Chondrocyte (in vitro differentiated cells): ENCODE results near the gene DPY19L1. TPM values are rescaled to one million over a fixed set of nuclear protein-coding genes. Genes with fewer than 3 reads are reported as not detected.

Source experiments
- DNase-seq: peaks from one replicate; pipeline ENCODE4 v3.0.0; 2021; ENCODE audit warnings: mixed read lengths, low spot score
- H3K27ac Mint-ChIP-seq: one replicate; pipeline ENCODE4 v1.8.0; 2021; ENCODE audit warnings: mild to moderate bottlenecking, moderate library complexity, mixed read lengths; ENCODE audit not compliant: unreplicated experiment
- H3K27me3 Mint-ChIP-seq: 2 replicates; pipeline ENCODE4 v1.8.0; 2021; ENCODE audit warnings: low read depth, mixed read lengths
- H3K36me3 Mint-ChIP-seq: 2 replicates; pipeline ENCODE4 v1.8.0; 2021; ENCODE audit warnings: low read depth, mixed read lengths
- H3K4me1 Mint-ChIP-seq: 2 replicates; pipeline ENCODE4 v1.8.0; 2021; ENCODE audit warnings: low read depth, mild to moderate bottlenecking, mixed read lengths
- H3K4me3 Mint-ChIP-seq: one replicate; pipeline ENCODE4 v1.8.0; 2021; ENCODE audit warnings: mild to moderate bottlenecking, moderate library complexity, mixed read lengths; ENCODE audit not compliant: unreplicated experiment
- H3K9me3 Mint-ChIP-seq: 2 replicates; pipeline ENCODE4 v1.8.0; 2021; ENCODE audit warnings: low read depth, mixed read lengths
- total RNA-seq: library from RNA; stranded (reverse); gene quantifications from 3 replicates; pipeline ENCODE4 v1.2.1, GENCODE V29; 2021
- TF ChIP-seq, protein P1 (sequence below): fragments of 200-600 bp; sonication (generic); IDR thresholded peaks from 2 replicates; pipeline ENCODE4 v1.5.0; 2021; ENCODE audit warnings: antibody characterized with exemption, mild to moderate bottlenecking, moderate library complexity

Gene DPY19L1
- total RNA-seq, 1 donor from 2014 or later = 30.9 TPM

DNA sequence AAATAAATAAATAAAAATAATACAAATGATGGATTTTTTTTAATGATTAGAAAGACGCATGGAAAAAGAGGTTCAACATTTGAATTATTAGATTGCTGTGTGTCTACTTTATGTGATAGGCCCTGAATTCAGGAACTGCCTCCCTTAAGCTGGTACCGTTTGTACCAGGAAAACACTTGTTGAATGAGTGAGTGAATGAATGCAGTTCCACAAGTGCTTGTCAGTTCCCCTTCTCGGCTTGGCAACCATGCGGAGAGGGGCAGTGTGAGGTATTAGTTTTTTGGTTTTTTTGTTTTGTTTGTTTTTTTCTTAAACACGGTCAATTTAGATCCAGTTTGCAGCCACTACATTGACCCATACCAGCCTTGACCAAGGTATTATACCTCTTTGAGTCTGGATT lies 2.1 kb upstream of the DPY19L1 start:
- TF ChIP-seq, protein P1, sequence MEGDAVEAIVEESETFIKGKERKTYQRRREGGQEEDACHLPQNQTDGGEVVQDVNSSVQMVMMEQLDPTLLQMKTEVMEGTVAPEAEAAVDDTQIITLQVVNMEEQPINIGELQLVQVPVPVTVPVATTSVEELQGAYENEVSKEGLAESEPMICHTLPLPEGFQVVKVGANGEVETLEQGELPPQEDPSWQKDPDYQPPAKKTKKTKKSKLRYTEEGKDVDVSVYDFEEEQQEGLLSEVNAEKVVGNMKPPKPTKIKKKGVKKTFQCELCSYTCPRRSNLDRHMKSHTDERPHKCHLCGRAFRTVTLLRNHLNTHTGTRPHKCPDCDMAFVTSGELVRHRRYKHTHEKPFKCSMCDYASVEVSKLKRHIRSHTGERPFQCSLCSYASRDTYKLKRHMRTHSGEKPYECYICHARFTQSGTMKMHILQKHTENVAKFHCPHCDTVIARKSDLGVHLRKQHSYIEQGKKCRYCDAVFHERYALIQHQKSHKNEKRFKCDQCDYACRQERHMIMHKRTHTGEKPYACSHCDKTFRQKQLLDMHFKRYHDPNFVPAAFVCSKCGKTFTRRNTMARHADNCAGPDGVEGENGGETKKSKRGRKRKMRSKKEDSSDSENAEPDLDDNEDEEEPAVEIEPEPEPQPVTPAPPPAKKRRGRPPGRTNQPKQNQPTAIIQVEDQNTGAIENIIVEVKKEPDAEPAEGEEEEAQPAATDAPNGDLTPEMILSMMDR = no peak
- Mint-ChIP-seq H3K36me3 (no peaks in the 10 kb centered on the region), H3K27me3 (no peaks in the 10 kb centered on the region), H3K4me3 (no peak overlapping the region), H3K27ac (no peak overlapping the region), H3K4me1 (peaks cover 25% of the 10 kb centered on the region), H3K9me3 (no peaks in the 10 kb centered on the region)
- DNase-seq = no peak

- Mint-ChIP-seq H3K9me3 (no peaks in the 10 kb centered on the region), H3K27ac (no peak overlapping the region), H3K27me3 (no peaks in the 10 kb centered on the region), H3K4me1 (peaks cover 25% of the 10 kb centered on the region), H3K36me3 (no peaks in the 10 kb centered on the region), H3K4me3 (peak overlapping the region; percentile 87)
- TF ChIP-seq, protein P1 = no peak
- no peak for DNase-seq
Observed at GRCh38 chr7:35038354-35038753, 1.1 kb upstream of the DPY19L1 start.

GRCh38 chr7:35037526-35038341 lies 449 bp upstream of the DPY19L1 start:
- Mint-ChIP-seq H3K27me3 (no peaks in the 10 kb centered on the region), H3K9me3 (no peaks in the 10 kb centered on the region), H3K4me3 (peak overlapping the region; percentile 87), H3K36me3 (no peaks in the 10 kb centered on the region), H3K27ac (peak overlapping the region; percentile 89), H3K4me1 (peaks cover 26% of the 10 kb centered on the region)
- TF ChIP-seq, protein P1 = peak; percentile 95
- peak; percentile 98 for DNase-seq

DNA sequence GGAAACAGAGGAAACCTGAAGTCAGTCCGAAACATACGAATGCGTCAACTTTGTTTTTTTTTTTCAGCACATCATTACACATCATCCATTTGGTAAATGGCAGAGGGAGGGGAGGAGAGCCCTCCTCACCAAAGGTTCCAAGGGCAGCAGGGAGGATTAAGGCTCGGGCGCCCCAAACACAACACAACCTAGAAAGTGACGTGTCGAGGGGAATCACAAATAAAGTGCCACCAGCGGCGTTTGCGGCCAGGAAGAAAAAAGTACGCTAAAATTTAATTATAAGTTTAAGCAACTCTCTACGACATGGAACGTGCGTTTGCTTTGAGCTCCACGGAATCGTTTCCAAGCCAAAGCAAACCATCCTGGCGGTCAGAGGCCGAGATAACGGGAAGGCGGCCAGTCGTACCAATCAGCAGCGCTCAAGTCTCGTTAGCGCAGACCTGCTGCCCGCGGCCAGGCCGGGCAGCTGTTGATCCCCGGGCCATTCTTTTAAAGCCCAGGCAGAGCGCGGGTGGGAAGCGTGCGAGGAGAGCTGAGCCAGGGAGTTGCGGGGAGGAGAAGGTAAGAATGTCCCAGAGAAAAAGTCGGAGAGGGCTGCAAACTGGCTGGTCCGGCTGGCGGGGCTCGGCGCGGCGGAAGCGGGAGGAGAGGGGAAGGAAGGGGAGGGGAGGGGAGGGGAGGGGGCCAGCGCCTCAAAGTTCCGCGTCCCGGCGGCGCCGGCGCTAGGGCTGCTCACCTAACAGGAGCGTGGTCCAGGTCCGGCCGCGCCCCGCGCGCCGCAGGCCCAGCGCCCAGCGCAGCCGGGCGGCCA lies 719 bp downstream of the DPY19L1 start:
- no peaks in the 10 kb centered on the region for H3K36me3 Mint-ChIP-seq
- H3K4me3 Mint-ChIP-seq = peak overlapping the region; percentile 97
- no peak for DNase-seq
- TF ChIP-seq, protein P1 = no peak
- H3K9me3 Mint-ChIP-seq = no peaks in the 10 kb centered on the region
- H3K27ac Mint-ChIP-seq = peak overlapping the region; percentile 96
- H3K4me1 Mint-ChIP-seq = peaks cover 34% of the 10 kb centered on the region
- no peaks in the 10 kb centered on the region for H3K27me3 Mint-ChIP-seq

DNA sequence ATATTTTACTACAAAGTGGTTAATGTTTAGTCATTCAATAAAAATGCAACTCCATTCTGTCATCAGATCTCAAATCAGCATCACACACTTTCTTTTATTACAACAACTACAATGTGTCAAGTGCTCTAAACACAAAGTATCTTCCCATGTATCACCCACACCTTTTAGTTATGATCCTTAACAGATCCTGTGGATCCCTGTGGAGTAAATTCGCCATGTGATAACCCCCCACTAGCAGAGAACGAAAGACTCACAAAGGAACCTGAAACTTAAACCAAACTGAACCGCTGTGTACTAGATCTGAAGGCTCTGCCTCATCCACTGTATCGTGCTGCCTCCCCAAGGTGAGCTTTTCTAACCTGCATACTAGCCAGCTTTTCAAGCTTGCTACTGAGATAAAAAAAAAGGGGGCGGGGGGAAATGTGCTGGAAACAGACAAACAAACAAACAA lies 1.7 kb downstream of the DPY19L1 start:
- TF ChIP-seq, protein P1 = peak; percentile 57
- peaks cover 34% of the 10 kb centered on the region for H3K4me1 Mint-ChIP-seq
- peak overlapping the region; percentile 96 for H3K27ac Mint-ChIP-seq
- H3K36me3 Mint-ChIP-seq = no peaks in the 10 kb centered on the region
- H3K4me3 Mint-ChIP-seq = peak overlapping the region; percentile 97
- no peak for DNase-seq
- no peaks in the 10 kb centered on the region for H3K27me3 Mint-ChIP-seq
- H3K9me3 Mint-ChIP-seq = no peaks in the 10 kb centered on the region
